HG03135 (cell line): ENCODE data around the gene ZCCHC7.
"Not testable (repeated sequence)": the region's sequence is repeated elsewhere in the genome, so short reads cannot be mapped to it uniquely, and the experiment has no call there.

Source experiments
- ATAC-seq: cut with Tn5 transposase; IDR thresholded peaks from one replicate; pipeline ENCODE4 v1.9.1; 2021; ENCODE audit warnings: mild to moderate bottlenecking, moderate library complexity; ENCODE audit not compliant: unreplicated experiment

Gene ZCCHC7

DNA sequence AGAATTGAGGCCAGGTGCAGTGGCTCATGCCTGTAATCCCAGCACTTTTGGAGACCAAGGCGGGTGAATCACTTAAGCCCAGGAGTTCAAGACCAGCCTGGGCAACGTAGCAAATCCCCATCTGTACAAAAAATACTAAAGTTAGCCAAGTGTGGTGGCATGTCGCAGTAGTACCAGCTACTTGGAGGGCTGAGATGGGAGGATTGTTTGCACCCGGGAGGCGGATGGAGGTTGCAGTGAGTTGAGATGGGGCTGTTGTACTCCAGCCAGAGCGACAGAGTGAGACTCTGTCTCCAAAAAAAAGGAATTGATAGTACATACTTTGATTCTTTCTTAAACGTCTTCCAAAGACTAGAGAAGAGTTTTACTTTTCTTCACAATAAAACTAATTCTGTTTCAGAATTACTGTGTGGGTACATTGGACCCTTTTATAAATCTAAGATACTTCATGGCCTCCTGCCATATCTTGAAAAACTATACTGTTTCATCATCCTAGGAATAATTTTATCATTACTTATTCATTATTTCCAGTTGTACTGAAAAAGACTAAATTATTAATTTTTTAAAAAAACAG is 170.1 kb downstream of the ZCCHC7 start:
- ATAC-seq: no peak

GRCh38 chr9:37290940-37291485 is 170.6 kb downstream of the ZCCHC7 start:
- ATAC-seq: no peak

DNA sequence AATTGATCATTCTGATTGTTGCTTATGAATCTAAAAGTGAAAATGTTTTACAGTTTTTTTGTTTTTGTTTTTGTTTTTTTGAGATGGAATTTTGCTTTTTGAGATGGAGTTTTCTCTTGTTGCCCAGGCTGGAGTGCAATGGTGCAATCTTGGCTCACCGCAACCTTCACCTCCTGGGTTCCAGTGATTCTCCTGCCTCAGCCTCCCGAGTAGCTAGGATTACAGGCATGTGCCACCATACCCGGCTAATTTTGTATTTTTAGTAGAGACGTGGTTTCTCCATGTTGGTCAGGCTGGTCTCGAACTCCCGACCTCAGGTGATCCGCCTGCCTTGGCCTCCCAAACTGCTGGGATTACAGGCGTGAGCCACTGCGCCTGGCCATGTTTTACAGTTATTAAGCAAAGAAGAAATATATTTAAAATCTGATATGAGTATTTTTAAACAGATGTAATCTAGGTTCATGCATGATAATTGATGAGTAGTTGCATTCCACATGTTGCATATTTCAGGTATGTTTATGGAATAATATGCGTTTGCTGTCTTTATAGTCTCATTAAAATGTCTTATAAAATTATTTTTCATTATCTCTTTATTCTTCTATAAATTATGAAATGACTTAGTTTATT is 171.4 kb downstream of the ZCCHC7 start:
- not testable (repeated sequence) for ATAC-seq

DNA sequence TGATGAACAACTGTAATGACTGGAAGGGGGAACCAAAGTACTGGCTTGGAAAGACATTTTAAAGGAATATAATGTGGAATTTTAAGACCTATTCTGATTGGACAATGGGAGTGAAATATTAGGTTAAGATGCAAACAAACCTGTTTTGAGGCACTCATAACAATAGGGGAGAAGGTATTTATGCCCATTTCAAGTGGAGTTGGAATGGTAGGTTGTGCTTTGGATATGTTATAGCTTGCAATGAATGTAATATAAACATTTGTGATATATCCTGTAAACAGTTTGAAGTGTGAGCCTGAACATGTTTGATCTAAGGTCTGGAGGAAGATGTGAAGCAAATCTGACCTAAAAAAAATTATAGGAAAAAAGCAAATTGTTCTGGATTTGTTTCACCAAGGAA is 172.5 kb downstream of the ZCCHC7 start:
- no peak for ATAC-seq

DNA sequence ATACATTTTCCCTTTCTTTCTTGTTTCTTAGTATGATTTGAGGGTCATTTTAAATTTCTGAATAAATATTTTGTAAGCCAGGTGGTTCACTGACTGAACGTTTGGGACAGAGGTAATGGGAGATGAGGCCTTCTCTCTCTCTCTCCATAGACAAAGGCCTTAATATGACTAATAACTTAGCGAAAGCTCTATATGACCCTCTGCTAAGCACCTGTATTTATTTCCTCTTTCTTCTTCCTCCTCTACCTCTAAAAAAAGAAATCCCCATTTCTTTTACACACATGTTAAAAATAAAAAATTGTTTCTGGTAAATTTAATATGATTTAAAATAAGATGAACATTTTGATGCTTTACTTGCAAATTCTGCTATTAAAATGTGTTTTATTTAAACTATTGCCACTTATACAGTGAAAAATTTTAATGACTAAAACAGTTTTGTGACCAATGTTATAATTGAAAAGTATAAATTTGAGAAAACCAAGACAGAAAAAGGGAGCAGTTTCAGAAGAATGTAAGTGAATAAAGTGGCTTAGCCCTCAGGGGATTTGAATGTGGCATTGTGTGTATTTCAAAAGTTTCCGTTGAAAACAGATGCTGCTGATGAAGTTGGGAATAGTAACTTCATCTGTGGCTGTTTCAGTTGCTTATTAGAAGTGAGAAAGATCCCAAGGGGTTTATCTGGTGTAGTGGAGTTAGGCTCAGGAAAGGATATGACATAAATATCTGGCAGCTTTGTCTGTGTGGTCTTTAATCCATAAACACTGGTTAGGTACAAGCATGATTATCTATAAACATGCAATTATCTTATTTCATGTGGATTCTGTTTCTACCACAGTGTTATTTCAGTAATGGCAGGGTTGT is 173.5 kb downstream of the ZCCHC7 start:
- ATAC-seq: peak; percentile 48

- no peak for ATAC-seq
Measured at GRCh38 chr9:37295178-37295577, 174.8 kb downstream of the ZCCHC7 start.

DNA sequence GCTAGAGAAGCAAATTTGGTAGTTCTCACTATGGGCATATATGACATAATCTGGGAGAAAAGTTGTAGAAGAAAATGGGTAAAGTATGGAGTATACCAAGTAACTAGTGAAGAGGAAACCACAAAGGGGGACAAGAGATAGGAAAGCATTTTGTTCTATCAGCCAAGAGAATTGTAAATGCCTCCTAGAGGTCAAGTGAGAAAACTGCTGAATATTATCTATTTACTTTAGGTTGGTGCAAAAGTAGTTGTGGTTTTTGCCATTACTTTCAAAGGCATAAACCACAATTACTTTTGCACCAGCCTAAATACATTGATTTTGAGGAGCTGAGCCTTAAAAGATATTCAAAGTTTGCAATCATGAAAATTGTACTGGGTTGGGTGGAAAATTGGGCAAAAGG is 175.4 kb downstream of the ZCCHC7 start:
- no peak for ATAC-seq

- ATAC-seq: no peak
Measured at GRCh38 chr9:37297592-37297991, 177.2 kb downstream of the ZCCHC7 start.

GRCh38 chr9:37300620-37301019 is 180.2 kb downstream of the ZCCHC7 start:
- no peak for ATAC-seq

DNA sequence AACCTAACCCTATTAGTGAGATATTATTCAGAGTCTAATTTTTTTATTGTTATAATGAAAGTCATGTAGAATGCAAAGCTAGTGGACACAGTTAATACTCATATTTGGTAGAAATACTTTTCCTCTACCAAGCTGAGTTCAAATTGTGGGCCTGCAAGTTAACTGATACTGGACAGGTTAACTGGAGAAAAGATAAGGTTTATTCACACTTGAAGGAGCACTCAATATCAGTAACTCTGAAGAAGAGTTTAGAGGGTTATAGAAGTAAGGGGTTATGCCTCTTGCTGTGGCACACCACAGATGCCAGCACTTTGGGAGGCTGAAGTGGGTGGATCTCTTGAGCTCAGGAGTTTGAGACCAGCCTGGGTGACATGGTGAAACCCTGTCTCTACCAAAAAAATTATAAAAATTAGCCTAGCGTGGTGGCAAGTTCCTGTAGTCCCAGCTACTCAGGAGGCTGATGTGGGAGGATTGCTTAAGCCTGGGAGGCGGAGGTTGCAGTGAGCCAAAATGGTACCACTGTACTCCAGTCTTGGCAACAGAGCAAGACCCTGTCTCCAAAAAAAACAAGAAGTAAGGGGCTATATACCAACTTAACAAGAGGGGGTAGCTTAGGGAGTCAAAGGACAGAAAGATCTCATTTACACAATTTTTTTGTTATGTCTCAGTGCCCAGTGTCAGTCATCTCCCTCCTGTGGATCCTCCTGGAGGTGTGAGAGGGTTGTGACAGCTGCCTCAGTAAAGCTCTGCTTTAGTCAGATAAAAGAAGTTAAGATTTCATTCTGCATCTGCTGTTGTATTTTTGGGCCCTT is 180.9 kb downstream of the ZCCHC7 start:
- no peak for ATAC-seq

- ATAC-seq: no peak
Measured at GRCh38 chr9:37301854-37302172, 181.4 kb downstream of the ZCCHC7 start.

- peak; percentile 80 for ATAC-seq
Measured at GRCh38 chr9:37302277-37302676, 181.9 kb downstream of the ZCCHC7 start.

DNA sequence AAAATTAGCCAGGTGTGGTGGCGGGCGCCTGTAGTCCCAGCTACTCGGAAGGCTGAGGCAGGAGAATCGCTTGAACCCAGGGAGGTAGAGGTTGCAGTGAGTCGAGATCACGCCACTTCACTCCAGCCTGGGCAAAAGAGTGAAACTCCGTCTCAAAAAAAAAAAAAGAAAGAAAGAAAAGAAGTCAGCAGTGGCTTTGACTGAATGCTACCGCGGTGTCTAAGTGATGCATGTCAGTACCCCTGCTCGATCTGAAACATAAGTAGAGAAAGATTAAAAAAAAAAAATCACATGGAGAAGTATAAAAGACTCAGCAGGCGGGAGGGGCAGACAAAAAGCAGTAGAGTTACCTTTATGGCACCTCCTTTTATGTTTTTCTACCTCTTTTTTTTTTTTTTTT is 182.9 kb downstream of the ZCCHC7 start:
- ATAC-seq: not testable (repeated sequence)

GRCh38 chr9:37309136-37309535 is 188.8 kb downstream of the ZCCHC7 start:
- no peak for ATAC-seq

GRCh38 chr9:37311938-37312708 is 191.7 kb downstream of the ZCCHC7 start:
- no peak for ATAC-seq

DNA sequence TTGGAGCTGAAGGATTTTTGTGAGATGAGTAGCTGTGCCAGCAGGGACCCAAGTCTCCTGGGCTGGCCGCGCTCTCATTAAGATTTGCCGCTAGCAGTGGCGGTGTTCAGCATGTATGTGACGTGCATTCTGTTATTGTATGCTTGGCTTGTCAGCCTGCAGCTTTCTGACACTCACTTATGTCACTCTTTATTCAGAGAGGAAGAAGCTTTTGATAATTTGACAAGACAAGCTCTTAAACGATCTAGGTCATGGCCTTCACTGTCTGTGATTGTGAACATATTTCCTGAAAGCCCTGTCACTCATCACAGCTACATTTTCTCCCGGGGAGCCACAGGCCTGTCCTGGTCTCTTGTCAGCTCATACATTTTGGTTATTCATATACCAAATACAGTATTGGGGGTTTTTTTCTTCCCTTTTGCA is 203.9 kb downstream of the ZCCHC7 start:
- peak; percentile 62 for ATAC-seq

DNA sequence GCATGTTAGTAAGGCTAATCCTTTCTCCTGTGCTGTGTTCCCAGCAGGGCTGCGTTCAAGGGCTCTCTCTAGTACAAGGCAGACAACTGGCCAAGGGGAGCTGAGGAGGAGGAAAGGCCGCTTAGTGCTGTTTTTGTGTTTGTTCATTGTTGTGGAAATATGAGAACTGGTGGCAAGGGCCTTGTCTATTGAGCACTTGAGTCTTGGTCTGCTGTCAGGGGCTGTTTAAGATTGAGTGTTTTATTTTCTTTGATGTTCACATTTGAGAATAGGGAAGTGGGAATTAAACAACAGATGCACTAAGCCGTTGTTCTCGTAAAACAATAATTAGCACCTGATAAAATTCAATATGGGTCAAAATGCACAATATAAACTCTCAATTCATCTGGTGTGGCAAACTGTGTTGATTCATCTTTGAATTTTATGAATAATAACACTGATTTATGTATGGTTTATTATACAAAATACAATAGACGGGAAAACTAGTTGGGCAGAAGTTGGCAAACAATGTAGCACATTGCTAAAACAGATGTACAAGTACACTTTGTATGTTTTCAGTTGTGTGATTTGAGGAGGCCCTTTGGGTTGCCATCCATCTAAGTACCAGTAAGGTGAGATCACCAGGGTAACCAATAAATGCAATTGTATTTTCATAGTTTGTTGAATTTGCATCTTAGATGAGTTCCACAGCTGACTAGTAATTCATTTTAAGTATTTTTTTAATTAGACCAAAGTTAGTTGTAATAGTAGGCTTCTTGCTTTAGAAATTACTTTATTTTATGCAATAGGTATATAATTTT is 204.5 kb downstream of the ZCCHC7 start:
- peak; percentile 35 for ATAC-seq

- no peak for ATAC-seq
Measured at GRCh38 chr9:37325778-37326177, 205.4 kb downstream of the ZCCHC7 start.

DNA sequence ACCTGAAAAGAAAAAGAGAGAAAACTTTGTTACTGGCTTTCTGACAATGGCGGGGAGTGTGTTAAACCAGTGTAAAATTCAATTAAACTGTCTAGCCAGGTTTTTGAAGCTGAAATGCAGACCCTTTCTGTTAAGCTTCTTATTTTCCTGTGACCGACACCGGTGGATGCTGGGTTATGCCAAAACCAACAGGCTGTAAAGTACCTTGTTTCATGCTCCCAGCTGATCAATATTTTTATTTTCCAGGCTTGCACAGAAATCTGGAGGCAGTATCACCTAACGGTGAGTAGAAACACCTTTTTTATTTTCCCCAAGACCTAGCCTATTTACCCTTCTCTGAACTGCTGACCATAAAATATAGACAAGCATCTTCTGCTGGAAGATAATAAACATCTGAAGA is 207.2 kb downstream of the ZCCHC7 start:
- no peak for ATAC-seq
